ENCODE measurements around the gene KRTAP10-1.

KRTAP10-1 gene

DNA sequence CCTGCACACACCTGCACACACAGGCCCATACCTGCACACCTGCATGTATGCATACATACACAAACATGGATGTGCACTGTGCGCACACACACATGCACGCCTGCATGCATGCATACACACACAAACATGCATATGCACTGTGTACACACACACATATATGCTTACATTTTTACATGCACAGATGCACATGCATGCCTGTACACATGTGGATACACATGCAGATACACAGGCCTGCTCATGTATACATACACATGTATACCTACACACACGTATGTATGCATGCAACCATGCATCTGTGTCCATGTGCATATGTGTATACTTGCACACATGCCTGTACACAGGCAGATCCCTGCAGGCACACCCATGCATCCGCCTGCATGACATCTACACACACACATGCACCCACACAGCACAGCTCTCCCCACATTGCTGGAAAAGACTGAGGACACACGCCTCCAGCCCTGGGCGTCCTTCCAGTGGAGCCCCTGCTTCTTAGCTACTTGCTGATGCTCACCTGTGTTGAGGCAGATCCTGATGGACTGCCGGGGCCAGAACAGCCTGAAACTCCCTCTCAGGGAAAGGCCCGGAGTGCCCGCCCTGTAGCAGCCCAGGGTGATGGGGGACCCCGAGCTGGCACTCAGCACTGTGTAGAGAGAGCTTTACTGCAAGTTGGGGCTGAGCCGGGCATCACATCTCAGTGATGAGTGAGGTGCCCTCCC, 28.6 kb downstream of the KRTAP10-1 start:
- Histone ChIP-seq H3K27me3 (no peaks in the 10 kb centered on the region), H3K4me3 (no peak overlapping the region), H3K4me2 (peak overlapping the region in 4 of 11 experiments; percentile 64 to 84 (median 67); a peak in 3 of 22 replicates), H3K36me3 (peaks cover 0 to 24% (median 6%) of the 10 kb centered on the region in 11 experiments; a peak in 9 of 22 replicates), H3K27ac (no peak overlapping the region), H3K4me1 (peaks cover 22 to 56% (median 46%) of the 10 kb centered on the region in 10 experiments), H3K9ac (no peak overlapping the region), H4K20me1 (peaks cover 0 to 27% (median 0%) of the 10 kb centered on the region in 11 experiments; a peak in 2 of 22 replicates), H3K9me3 (replicated peaks in 1 of 11) (no peaks in the 10 kb centered on the region)
- TF ChIP-seq Cebpa-rat (IDR thresholded peaks at IDR 0.05) = no peak

DNA sequence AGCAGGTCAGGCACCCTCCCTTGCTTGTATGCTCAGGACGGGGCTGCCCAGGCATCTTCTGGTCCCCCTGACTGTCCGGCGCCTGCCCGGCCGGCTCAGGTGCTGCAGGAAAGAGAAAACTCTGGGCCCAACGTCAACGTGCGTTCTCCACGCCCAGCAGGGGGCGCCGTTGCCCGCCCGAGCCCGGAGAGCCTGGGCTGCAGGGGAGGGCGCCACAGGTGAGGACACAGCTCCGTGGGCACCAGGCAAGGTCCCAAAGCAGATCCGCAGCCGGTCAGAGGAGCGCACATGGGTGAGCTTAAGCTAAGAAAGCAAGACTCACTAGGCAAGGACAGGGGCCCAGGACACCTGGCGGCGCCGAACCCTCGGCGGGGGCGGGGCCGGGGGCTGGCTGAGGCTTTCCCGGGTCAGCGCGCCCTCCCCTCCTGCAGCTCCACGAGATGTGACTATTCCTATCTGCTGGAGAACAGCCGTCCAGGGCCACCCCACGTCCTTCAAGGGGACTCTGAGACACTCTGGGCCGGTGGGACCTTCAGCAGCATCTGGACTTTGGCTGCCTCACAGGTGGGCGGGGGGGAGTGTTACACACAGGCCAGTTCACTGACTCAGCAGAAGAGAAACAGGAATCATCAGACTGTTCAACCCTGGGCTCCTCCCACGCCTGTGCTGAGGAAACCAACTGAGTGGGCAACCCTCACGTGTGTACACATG, 29.3 kb downstream of the KRTAP10-1 start:
- Histone ChIP-seq H3K4me1 (peaks cover 22 to 54% (median 45%) of the 10 kb centered on the region in 10 experiments), H3K36me3 (peaks cover 0 to 28% (median 6%) of the 10 kb centered on the region in 11 experiments; a peak in 9 of 22 replicates), H3K4me3 (no peak overlapping the region), H3K9me3 (replicated peaks in 1 of 11) (no peaks in the 10 kb centered on the region), H3K27ac (no peak overlapping the region), H3K9ac (peak overlapping the region in 1 of 11 experiments; percentile 18; a peak in 1 of 22 replicates), H4K20me1 (peaks cover 0 to 27% (median 0%) of the 10 kb centered on the region in 11 experiments; a peak in 2 of 22 replicates), H3K4me2 (peak overlapping the region; percentile 13 to 84 (median 54); a peak in 20 of 22 replicates), H3K27me3 (no peaks in the 10 kb centered on the region)
- no peak for TF ChIP-seq Cebpa-rat (IDR thresholded peaks at IDR 0.05)

DNA sequence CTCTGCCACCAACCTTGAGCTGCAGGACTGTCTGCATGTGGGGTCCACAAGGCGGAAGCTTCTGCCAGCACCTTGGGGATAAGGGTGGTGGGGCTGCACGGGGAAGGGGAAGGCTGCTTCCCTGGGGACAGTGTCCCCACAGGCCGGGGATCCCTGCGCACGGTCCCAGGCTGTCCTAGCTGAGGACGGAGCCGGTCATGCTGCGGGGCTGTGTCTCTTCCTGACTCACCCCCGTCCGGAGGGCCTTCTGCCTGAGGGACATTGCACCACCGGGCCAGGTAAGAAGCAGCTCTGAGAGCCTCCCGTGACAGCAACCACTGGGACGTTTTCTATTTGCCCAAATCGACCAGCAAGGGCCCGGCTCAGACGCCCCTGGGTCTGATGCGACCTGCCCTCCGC, 29.9 kb downstream of the KRTAP10-1 start:
- Histone ChIP-seq H3K4me1 (peaks cover 23 to 50% (median 41%) of the 10 kb centered on the region in 10 experiments), H3K27me3 (no peaks in the 10 kb centered on the region), H3K9me3 (replicated peaks in 1 of 11) (no peaks in the 10 kb centered on the region), H3K9ac (peak overlapping the region in 1 of 11 experiments; percentile 18; a peak in 1 of 22 replicates), H3K27ac (no peak overlapping the region), H3K36me3 (peaks cover 0 to 28% (median 6%) of the 10 kb centered on the region in 11 experiments; a peak in 9 of 22 replicates), H4K20me1 (peaks cover 0 to 27% (median 0%) of the 10 kb centered on the region in 11 experiments; a peak in 2 of 22 replicates), H3K4me3 (no peak overlapping the region), H3K4me2 (peak overlapping the region; percentile 13 to 84 (median 54); a peak in 19 of 22 replicates)
- no peak for TF ChIP-seq Cebpa-rat (IDR thresholded peaks at IDR 0.05)

DNA sequence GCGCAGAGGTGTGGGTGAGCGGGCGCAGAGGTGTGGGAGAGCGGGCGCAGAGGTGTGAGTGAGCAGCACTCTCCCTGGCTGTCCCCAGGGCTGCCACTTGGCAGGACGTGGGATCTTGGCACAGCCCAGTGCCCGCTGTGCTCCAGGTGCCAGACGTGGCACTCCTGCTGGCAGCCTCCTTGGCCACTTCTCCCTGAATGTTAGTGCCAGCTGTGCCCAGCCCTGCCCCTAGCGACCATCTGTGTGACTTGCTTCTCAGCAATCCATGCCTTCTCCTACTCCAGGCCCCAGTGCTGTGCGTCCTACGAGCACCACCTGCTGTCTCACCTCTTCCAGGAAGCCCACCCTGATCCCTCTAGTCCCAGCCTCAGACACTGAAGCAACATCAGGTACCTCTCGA, 30.5 kb downstream of the KRTAP10-1 start:
- peaks cover 0 to 28% (median 6%) of the 10 kb centered on the region in 11 experiments; a peak in 9 of 22 replicates for H3K36me3 ChIP-seq
- no peak overlapping the region for H3K9ac ChIP-seq
- peak overlapping the region in 2 of 11 experiments; percentile 32 to 45; a peak in 1 of 22 replicates for H3K4me2 ChIP-seq
- no peak for TF ChIP-seq Cebpa-rat (IDR thresholded peaks at IDR 0.05)
- no peak overlapping the region for H3K27ac ChIP-seq
- H3K4me3 ChIP-seq = no peak overlapping the region
- H3K9me3 ChIP-seq (replicated peaks in 1 of 11) = no peaks in the 10 kb centered on the region
- peaks cover 29 to 50% (median 41%) of the 10 kb centered on the region in 10 experiments for H3K4me1 ChIP-seq
- H3K27me3 ChIP-seq = no peaks in the 10 kb centered on the region
- peaks cover 0 to 27% (median 0%) of the 10 kb centered on the region in 11 experiments; a peak in 2 of 22 replicates for H4K20me1 ChIP-seq

DNA sequence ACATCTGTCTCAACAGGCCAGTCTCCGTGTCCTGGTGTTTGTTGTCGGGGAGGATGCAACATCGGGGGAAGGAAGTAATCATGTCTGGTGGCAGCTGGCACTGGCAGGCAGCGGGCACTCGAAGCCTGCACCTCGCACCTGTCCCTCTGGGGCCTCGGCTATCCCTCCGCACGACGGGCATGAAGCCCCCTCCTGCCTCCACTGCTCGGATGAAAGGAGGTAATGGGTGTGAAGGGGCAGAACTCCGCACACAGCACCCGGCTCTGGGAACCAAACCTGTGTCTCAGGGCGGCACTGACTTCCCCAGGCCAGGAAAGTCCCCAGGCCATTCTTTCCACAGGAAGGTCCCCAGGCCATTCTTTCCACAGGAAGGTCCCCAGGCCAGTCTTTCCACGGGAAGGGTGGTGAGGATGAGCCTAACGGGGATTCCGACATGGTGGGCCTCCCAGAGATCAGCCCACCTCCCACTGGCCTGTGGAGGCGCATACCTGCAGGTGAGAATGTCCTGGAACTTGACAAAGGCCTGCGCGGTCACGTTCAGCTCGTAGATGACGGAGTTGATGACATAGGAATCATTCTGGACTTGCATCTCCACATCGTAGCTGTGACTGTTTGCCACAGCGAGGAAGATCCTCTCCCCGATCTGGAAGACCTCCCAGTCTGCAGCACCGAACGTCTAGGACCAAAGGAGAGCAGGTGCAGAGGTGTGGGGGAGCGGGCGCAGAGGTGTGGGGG, 31.1 kb downstream of the KRTAP10-1 start:
- peaks cover 0 to 22% (median 0%) of the 10 kb centered on the region in 11 experiments; a peak in 2 of 22 replicates for H4K20me1 ChIP-seq
- H3K36me3 ChIP-seq = peaks cover 0 to 28% (median 6%) of the 10 kb centered on the region in 11 experiments; a peak in 9 of 22 replicates
- H3K9me3 ChIP-seq (replicated peaks in 1 of 11) = no peaks in the 10 kb centered on the region
- H3K4me1 ChIP-seq = peaks cover 35 to 51% (median 44%) of the 10 kb centered on the region in 10 experiments
- no peak for TF ChIP-seq Cebpa-rat (IDR thresholded peaks at IDR 0.05)
- no peaks in the 10 kb centered on the region for H3K27me3 ChIP-seq
- H3K27ac ChIP-seq = no peak overlapping the region
- no peak overlapping the region for H3K4me2 ChIP-seq
- H3K4me3 ChIP-seq = no peak overlapping the region
- no peak overlapping the region for H3K9ac ChIP-seq

DNA sequence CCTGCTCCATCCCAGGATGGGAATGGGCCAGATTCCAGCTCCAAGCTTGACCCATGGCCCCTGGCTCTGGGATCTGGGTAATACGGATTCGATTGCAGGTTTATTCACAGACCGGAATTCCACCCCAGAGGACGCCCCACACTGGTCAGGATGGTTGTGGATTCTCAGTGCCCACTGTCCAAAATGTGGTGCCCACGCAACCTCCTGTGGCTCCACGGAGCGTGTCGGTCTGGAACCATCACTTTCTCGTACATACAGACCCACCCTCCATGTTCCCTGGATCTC, 31.6 kb downstream of the KRTAP10-1 start:
- no peak overlapping the region for H3K9ac ChIP-seq
- peaks cover 0 to 28% (median 6%) of the 10 kb centered on the region in 11 experiments; a peak in 9 of 22 replicates for H3K36me3 ChIP-seq
- H3K4me3 ChIP-seq = no peak overlapping the region
- H3K27me3 ChIP-seq = no peaks in the 10 kb centered on the region
- TF ChIP-seq Cebpa-rat (IDR thresholded peaks at IDR 0.05) = no peak
- no peaks in the 10 kb centered on the region for H3K9me3 ChIP-seq (replicated peaks in 1 of 11)
- peaks cover 40 to 55% (median 49%) of the 10 kb centered on the region in 10 experiments for H3K4me1 ChIP-seq
- H3K4me2 ChIP-seq = no peak overlapping the region
- H3K27ac ChIP-seq = no peak overlapping the region
- H4K20me1 ChIP-seq = peaks cover 0 to 21% (median 0%) of the 10 kb centered on the region in 11 experiments; a peak in 2 of 22 replicates

DNA sequence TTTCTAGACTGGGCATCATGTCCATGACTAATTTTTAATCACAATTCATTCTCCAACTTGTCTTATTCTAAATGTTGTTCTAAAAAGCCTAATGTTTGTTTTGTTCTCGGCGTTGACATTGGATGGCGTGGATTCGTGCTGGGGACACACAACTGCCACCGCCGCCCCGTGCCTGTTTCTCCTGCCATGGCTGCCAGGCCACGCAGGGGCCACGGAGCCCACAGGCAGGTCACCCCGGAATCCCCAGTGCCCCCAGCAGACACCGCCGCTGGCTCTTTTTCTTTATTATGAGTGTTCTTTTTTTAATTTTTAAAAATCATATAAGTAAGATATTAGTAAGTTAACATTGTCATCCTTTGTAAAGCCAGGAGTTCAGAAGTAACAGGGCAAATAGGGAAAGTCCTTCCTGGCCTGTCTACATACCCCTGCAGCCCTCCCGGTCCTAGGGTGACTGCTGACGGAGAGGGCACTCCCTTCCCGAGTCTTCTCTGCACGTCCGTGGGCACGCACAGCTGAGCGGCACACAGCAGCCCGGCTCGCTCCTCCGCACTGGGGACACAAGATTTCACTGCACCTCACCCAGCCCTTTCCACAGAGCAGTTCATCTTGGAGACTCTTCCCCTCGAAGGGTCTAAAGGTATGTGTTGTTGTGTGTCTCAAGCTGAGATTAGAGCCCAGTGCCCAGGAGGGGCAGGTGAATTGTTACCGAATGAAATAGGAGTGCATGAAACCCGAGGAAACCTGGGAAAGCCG, 32.1 kb downstream of the KRTAP10-1 start:
- Histone ChIP-seq H3K4me1 (peaks cover 40 to 60% (median 53%) of the 10 kb centered on the region in 10 experiments), H3K27me3 (no peaks in the 10 kb centered on the region), H3K9me3 (replicated peaks in 1 of 11) (no peaks in the 10 kb centered on the region), H4K20me1 (peaks cover 0 to 21% (median 0%) of the 10 kb centered on the region in 11 experiments; a peak in 2 of 22 replicates), H3K27ac (no peak overlapping the region), H3K4me2 (peak overlapping the region in 8 of 11 experiments; percentile 31 to 67 (median 48); a peak in 11 of 22 replicates), H3K9ac (peak overlapping the region in 1 of 11 experiments; percentile 42; a peak in 2 of 22 replicates), H3K4me3 (no peak overlapping the region), H3K36me3 (peaks cover 0 to 28% (median 6%) of the 10 kb centered on the region in 11 experiments; a peak in 9 of 22 replicates)
- no peak for TF ChIP-seq Cebpa-rat (IDR thresholded peaks at IDR 0.05)

Data from BLaER1 treated with 17β-estradiol and CSF1 and Interleukin-3, amounts not matched to agents 10 nM and 100 nM (cell line).